HEK293 (cell line): ENCODE data around the gene SYNE1.

Source experiments
- TF ChIP-seq, protein P1 (sequence below): fragments of 450-650 bp; formaldehyde crosslinking; IDR thresholded peaks from 2 replicates; pipeline ENCODE4 v1.5.1; 2016; ENCODE audit warnings: missing biosample characterization, missing genetic modification characterization, low read depth
- TF ChIP-seq, protein P2 (sequence below): fragments of 450-650 bp; formaldehyde crosslinking; IDR thresholded peaks from 2 replicates; pipeline ENCODE4 v1.5.1; 2016; ENCODE audit warnings: missing biosample characterization, missing genetic modification characterization
- TF ChIP-seq, protein P3 (sequence below): fragments of 450-650 bp; formaldehyde crosslinking; IDR thresholded peaks from 2 replicates; pipeline ENCODE4 v1.5.1; 2016; ENCODE audit warnings: missing biosample characterization, missing genetic modification characterization

DNA sequence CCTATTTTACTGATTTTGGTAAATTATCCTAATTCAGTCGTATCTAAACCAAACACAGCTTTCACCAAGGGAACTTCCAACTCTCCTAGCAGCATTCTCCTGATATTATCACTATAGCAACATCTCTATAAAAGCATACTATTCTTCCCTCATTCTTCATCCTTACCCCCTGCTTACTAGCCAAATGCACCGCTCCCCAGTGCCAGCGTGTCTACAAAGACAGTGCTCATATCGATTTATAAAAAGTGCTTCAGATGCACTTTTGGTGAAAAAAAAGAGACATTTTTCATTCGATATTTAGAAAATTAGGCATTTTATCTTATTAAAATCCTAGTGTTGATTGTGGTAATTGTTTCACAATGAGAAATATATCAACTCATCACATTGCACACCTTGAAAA is 74.0 kb downstream of the SYNE1 start:
- TF ChIP-seq, protein P1, sequence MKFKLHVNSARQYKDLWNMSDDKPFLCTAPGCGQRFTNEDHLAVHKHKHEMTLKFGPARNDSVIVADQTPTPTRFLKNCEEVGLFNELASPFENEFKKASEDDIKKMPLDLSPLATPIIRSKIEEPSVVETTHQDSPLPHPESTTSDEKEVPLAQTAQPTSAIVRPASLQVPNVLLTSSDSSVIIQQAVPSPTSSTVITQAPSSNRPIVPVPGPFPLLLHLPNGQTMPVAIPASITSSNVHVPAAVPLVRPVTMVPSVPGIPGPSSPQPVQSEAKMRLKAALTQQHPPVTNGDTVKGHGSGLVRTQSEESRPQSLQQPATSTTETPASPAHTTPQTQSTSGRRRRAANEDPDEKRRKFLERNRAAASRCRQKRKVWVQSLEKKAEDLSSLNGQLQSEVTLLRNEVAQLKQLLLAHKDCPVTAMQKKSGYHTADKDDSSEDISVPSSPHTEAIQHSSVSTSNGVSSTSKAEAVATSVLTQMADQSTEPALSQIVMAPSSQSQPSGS (tag by site-specific recombination), result no peak
- TF ChIP-seq, protein P2, sequence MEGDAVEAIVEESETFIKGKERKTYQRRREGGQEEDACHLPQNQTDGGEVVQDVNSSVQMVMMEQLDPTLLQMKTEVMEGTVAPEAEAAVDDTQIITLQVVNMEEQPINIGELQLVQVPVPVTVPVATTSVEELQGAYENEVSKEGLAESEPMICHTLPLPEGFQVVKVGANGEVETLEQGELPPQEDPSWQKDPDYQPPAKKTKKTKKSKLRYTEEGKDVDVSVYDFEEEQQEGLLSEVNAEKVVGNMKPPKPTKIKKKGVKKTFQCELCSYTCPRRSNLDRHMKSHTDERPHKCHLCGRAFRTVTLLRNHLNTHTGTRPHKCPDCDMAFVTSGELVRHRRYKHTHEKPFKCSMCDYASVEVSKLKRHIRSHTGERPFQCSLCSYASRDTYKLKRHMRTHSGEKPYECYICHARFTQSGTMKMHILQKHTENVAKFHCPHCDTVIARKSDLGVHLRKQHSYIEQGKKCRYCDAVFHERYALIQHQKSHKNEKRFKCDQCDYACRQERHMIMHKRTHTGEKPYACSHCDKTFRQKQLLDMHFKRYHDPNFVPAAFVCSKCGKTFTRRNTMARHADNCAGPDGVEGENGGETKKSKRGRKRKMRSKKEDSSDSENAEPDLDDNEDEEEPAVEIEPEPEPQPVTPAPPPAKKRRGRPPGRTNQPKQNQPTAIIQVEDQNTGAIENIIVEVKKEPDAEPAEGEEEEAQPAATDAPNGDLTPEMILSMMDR, result no peak
- TF ChIP-seq, protein P3, sequence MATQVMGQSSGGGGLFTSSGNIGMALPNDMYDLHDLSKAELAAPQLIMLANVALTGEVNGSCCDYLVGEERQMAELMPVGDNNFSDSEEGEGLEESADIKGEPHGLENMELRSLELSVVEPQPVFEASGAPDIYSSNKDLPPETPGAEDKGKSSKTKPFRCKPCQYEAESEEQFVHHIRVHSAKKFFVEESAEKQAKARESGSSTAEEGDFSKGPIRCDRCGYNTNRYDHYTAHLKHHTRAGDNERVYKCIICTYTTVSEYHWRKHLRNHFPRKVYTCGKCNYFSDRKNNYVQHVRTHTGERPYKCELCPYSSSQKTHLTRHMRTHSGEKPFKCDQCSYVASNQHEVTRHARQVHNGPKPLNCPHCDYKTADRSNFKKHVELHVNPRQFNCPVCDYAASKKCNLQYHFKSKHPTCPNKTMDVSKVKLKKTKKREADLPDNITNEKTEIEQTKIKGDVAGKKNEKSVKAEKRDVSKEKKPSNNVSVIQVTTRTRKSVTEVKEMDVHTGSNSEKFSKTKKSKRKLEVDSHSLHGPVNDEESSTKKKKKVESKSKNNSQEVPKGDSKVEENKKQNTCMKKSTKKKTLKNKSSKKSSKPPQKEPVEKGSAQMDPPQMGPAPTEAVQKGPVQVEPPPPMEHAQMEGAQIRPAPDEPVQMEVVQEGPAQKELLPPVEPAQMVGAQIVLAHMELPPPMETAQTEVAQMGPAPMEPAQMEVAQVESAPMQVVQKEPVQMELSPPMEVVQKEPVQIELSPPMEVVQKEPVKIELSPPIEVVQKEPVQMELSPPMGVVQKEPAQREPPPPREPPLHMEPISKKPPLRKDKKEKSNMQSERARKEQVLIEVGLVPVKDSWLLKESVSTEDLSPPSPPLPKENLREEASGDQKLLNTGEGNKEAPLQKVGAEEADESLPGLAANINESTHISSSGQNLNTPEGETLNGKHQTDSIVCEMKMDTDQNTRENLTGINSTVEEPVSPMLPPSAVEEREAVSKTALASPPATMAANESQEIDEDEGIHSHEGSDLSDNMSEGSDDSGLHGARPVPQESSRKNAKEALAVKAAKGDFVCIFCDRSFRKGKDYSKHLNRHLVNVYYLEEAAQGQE (tag by site-specific recombination), result no peak
